Left ventricle myocardium inferior (tissue), 1 donor: Measurements from ENCODE around the gene IGSF21. TPM values are rescaled to one million over a fixed set of nuclear protein-coding genes. Genes with fewer than 3 reads are reported as not detected.

ENCODE experiments used
- DNase-seq: peaks from one replicate; pipeline ENCODE4 v3.0.0-alpha.2; 2020
- H3K27ac ChIP-seq: fragments of 200-600 bp; replicated peaks from 2 replicates; pipeline ENCODE4 v1.8.0; 2021
- H3K27me3 ChIP-seq: fragments of 200-600 bp; 2 replicates; pipeline ENCODE4 v1.8.0; 2021; ENCODE audit warnings: low read depth
- H3K36me3 ChIP-seq: fragments of 200-600 bp; 2 replicates; pipeline ENCODE4 v1.8.0; 2021
- H3K4me1 ChIP-seq: fragments of 200-600 bp; 2 replicates; pipeline ENCODE4 v1.8.0; 2021
- H3K4me3 ChIP-seq: fragments of 200-600 bp; 2 replicates; pipeline ENCODE4 v1.8.0; 2021; ENCODE audit warnings: mild to moderate bottlenecking, moderate library complexity
- H3K9me3 ChIP-seq: fragments of 200-600 bp; replicated peaks from 2 replicates; pipeline ENCODE4 v1.8.0; 2021
- CTCF ChIP-seq: fragments of 200-600 bp; IDR thresholded peaks from 2 replicates; pipeline ENCODE4 v1.8.0; 2021; ENCODE audit warnings: antibody characterized with exemption, mild to moderate bottlenecking, borderline replicate concordance
- intact Hi-C: fragments of 100-400 bp; cut with micrococcal nuclease; formaldehyde crosslinking; loops from one replicate; pipeline ENCODE4 v1.11.0; 2022
- total RNA-seq: library from RNA; stranded (reverse); fragmentation: NEBNext Ultra II Directional; extraction: Animal tissue kit (Norgen Biotek cat#: 25700); gene quantifications from one replicate; pipeline ENCODE4 v1.2.1, GENCODE V29; 2021
- donor health status: DM: no; HTN: yes; CAD: no; lungs with severe emphysema.

The IGSF21 gene
- total RNA-seq, 1 donor from 2014 or later, result 0.47 TPM

GRCh38 chr1:18426580-18426979 lies 319.0 kb downstream of the IGSF21 start:
- Histone ChIP-seq H3K27ac (no peak overlapping the region), H3K4me1 (no peaks in the 10 kb centered on the region), H3K27me3 (peaks cover 80% of the 10 kb centered on the region), H3K36me3 (no peaks in the 10 kb centered on the region), H3K9me3 (peaks cover 35% of the 10 kb centered on the region), H3K4me3 (no peak overlapping the region)
- intact Hi-C loops, result no loop called here
- TF ChIP-seq CTCF, result no peak
- DNase-seq, result no peak
